GM12891 (cell line): ENCODE measurements around the gene NPR2.

ENCODE experiments used
- DNase-seq: peaks from one replicate; pipeline ENCODE4 v3.0.0; 2011; ENCODE audit warnings: low spot score; ENCODE audit not compliant: insufficient read length
- FAIRE-seq: peaks from 2 replicates; lab custom pipeline; 2011; peaks lifted over from hg19 to GRCh38; lab: Jason Lieb, UNC
- PAX5 ChIP-seq: IDR thresholded peaks from 2 replicates; pipeline ENCODE4 v1.6.1; 2011; ENCODE audit warnings: low read length, moderate library complexity, mild to moderate bottlenecking; ENCODE audit not compliant: insufficient read depth, severe bottlenecking
- POLR2A ChIP-seq: IDR thresholded peaks from 2 replicates; pipeline ENCODE4 v1.6.1; 2011; ENCODE audit warnings: low read depth, low read length, control low read depth
- POLR2AphosphoS5 ChIP-seq: IDR thresholded peaks from 2 replicates; pipeline ENCODE4 v1.6.1; 2011; ENCODE audit warnings: low read depth, low read length, control low read depth
- POU2F2 ChIP-seq: IDR thresholded peaks from 2 replicates; pipeline ENCODE4 v1.6.1; 2011; ENCODE audit warnings: low read depth, mild to moderate bottlenecking, control low read depth, low read length, moderate library complexity
- SPI1 ChIP-seq: IDR thresholded peaks from 2 replicates; pipeline ENCODE4 v1.6.1; 2011; ENCODE audit warnings: low read depth, low read length, control low read depth
- TAF1 ChIP-seq: IDR thresholded peaks from 2 replicates; pipeline ENCODE4 v1.6.1; 2011; ENCODE audit warnings: low read depth, low read length, control low read depth

The NPR2 gene

DNA sequence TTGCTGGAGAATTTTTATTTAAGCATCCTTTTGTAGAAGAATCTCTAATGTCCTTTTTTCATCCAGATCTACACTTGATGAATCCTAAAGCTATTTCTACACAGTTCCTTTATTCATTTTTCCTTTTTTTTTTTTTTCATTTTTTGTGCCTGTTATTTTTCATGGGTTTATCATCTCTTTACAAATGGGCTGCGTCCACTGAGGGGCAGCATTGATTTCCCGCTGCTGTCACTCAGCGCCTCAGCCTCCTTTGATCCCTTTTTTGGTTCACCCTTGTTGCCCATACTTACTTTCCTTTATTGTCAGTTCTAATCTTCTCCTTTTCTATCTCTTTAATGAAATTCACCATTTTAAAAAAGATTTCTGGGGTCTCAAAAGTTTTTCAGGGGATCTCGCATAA, 31.6 kb upstream of the NPR2 start:
- FAIRE-seq: no peak
- TF ChIP-seq POLR2A (no peak), POU2F2 (no peak), PAX5 (no peak), SPI1 (no peak), POLR2AphosphoS5 (no peak), TAF1 (no peak)
- DNase-seq: no peak

DNA sequence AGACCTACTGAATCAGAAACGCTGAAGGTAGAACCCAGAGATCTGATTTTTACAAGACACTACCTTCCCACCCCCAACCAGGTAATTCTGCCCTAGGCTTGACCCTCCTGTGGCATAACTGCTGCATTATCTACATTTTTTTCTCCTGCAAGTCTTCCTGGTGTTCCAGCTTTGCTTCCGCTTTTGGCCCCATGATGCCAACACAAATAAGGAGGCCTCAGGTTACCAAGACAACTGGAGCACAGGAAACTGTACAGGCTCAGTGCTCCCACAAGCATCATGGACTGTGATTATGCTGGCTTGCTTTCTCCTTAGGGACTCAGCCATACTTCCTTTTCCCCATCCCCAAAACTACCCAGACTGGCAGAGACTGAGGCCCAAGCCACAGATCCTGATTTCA, 30.7 kb upstream of the NPR2 start:
- no peak for DNase-seq
- FAIRE-seq: no peak
- no peak for TF ChIP-seq POLR2AphosphoS5
- TF ChIP-seq PAX5: no peak
- no peak for TF ChIP-seq POU2F2
- no peak for TF ChIP-seq SPI1
- no peak for TF ChIP-seq POLR2A
- no peak for TF ChIP-seq TAF1

DNA sequence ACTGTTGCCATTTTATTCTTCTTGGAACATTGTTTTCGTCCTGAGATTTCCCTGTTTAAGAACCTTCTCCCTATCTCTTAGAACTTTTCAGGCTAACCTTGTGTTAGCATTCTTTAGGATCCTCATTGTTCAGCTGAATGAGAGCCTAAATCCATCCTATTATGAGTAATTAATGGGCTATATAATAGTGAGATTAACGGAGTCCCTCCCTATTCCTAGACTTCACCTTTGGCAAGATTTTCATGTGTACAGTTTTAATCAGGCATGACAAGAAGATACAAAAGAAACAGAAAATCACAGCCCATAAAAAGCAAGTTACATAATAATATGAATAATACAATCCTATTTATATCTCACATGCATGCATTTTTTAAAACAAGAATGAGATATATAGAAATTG, 28.2 kb upstream of the NPR2 start:
- DNase-seq: no peak
- no peak for FAIRE-seq
- no peak for TF ChIP-seq POLR2AphosphoS5
- no peak for TF ChIP-seq PAX5
- TF ChIP-seq SPI1: no peak
- no peak for TF ChIP-seq TAF1
- TF ChIP-seq POLR2A: no peak
- no peak for TF ChIP-seq POU2F2

DNA sequence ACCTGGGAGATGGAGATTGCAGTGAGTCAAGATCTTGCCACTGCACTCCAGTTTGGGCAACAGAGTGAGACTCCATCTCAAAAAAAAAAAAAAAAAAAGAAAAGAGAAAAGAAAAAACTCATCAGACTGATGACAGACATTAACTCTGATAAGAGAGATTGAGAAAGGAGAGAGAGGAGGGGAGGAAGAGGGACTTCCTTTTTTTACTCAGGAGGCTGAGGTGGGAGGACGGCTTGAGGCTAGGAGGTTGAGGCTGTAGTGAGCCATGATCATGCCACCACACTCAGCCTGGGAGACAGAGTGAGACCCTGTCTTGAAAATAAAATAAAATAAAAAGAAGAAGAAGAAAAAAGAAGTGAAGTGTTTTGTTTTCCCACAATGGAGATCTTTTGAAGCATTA, 27.6 kb upstream of the NPR2 start:
- DNase-seq (no peak), FAIRE-seq (no peak)
- 0 out of 2 replicates have a peak, but pooled peaks have one; percentile 8 for TF ChIP-seq SPI1
- no peak for TF ChIP-seq POLR2A

DNA sequence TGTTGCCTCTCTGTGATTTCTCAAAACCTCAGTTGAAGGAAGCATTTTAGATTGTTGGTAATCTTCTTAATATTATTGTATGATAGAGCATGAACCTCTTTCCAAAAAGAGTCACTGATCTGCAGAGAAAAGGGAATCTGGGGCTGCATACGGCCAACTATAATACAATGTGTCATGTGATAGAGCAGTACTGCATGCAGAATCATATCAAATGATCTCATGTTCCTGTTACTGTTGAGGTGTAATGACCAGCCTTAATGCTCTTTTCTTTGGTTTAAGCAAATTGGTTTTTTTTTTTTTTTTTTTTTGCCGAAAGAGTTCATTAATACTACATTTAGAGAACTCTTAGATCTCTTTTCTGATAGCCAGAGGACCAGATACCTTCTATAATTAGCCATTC, 24.4 kb upstream of the NPR2 start:
- DNase-seq (no peak), FAIRE-seq (no peak)
- TF ChIP-seq PAX5: no peak
- TF ChIP-seq TAF1: no peak
- no peak for TF ChIP-seq POLR2A
- TF ChIP-seq SPI1: no peak
- no peak for TF ChIP-seq POU2F2
- no peak for TF ChIP-seq POLR2AphosphoS5

DNA sequence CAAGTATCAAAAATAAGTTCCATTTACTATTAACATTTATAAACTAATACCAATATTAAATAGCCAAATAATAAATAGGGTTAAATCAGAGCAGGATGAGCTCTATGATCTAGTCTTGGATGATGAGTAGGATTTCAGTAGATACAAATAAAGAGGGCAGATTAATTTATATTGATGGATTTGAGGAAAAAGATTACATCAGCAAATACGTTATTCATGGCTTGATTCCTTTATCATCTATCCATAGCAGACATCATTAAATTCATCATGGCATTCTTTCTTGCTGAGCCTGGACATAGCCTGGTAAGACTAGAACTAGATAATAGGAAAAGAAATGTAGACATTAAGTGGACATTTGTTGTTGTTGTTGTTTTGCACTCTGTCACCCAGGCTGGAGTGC, 23.9 kb upstream of the NPR2 start:
- DNase-seq: no peak
- TF ChIP-seq SPI1 (no peak), POLR2AphosphoS5 (no peak), POU2F2 (no peak), POLR2A (no peak), PAX5 (no peak), TAF1 (no peak)
- FAIRE-seq: no peak

DNA sequence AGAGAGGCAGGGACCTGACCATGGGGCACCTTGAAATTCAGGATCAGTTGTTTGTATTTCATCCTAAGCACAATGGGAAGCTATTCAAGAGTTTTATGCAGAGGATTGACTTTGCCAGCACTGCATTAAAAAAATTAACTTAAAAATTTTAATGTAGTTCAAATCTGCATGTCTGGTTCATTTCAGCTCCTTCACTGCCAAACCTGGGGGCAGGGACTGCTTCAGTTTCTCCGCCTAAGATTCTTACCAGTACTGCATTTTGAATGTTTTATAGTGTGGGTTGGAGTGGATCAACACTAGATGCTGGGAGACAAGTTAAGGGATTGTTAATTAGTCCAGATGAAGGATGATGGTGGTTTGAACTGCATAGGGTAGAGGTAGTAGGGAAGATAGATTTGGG, 21.6 kb upstream of the NPR2 start:
- FAIRE-seq (no peak), DNase-seq (no peak)
- TF ChIP-seq PAX5 (no peak), POLR2AphosphoS5 (no peak), TAF1 (no peak), POLR2A (no peak), SPI1 (no peak), POU2F2 (no peak)

DNA sequence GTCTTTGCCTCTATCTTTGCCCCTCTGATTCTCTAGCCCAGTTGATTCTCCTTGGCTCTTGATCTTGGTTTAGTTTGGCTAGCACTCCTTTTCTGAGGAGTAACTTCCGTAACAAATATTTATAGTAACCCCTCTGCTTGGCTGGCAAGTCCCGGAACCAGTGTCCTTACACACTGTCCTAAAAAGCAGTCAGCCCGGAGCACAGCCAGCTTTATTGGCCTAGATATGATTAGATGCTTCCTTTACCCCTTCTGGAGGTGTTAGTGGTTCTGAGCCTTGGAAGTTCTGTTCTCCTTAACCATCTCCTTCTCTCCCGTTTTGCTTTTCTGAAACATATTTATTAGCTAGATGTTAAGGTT, 20.3 kb upstream of the NPR2 start:
- TF ChIP-seq POLR2A (no peak), SPI1 (no peak), TAF1 (no peak), POLR2AphosphoS5 (no peak), PAX5 (no peak), POU2F2 (no peak)
- DNase-seq: no peak
- FAIRE-seq: no peak

DNA sequence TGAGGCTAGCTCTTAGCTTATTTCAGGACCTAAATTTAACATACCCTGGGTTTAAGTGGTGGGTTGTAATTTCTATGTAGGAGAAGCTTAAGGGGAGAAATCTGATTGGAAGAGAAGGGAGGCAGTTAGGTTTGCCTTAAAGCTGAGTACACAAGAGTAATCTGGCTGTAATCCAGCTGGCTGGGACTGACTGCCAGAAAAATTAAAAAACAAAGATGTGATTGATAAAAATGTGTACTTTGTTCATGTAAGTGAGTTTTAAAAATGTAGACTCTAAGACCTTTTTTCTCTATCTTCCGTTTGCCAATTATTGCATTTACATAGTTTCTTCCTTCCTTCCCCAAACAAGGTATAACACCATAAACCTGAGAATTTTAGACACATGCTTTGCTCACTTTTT, 19.9 kb upstream of the NPR2 start:
- no peak for FAIRE-seq
- TF ChIP-seq TAF1 (no peak), POLR2A (no peak), SPI1 (no peak), POLR2AphosphoS5 (no peak), PAX5 (no peak), POU2F2 (no peak)
- DNase-seq: no peak

DNA sequence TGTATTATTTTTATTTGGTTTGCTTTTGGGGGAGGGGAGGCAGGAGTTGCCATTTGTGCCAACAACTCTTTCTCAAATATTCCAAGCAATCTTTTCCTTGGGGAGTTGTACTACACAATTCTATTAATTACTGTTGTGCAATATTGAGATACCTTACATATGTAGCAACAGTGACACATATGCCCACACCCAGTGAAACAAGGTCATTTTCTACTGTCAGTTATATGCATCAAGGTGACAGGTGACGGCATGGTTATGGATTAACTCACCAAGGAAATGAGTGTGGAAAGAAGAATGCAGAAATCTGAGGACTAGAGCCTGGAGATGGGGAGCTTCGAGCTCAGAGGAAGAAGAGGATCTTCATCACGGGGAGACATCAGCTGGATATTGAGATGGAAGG, 19.4 kb upstream of the NPR2 start:
- no peak for DNase-seq
- TF ChIP-seq POLR2A (no peak), POU2F2 (no peak), SPI1 (no peak), POLR2AphosphoS5 (no peak), PAX5 (no peak), TAF1 (no peak)
- no peak for FAIRE-seq
